GM19099 (cell line): ENCODE measurements around the gene FXYD2.

ENCODE experiments used
- POLR2A ChIP-seq: IDR thresholded peaks from 3 replicates; pipeline ENCODE4 v1.6.1; 2011; ENCODE audit warnings: low read depth; ENCODE audit not compliant: insufficient read length; ENCODE audit errors: extremely low read depth

Gene FXYD2

DNA sequence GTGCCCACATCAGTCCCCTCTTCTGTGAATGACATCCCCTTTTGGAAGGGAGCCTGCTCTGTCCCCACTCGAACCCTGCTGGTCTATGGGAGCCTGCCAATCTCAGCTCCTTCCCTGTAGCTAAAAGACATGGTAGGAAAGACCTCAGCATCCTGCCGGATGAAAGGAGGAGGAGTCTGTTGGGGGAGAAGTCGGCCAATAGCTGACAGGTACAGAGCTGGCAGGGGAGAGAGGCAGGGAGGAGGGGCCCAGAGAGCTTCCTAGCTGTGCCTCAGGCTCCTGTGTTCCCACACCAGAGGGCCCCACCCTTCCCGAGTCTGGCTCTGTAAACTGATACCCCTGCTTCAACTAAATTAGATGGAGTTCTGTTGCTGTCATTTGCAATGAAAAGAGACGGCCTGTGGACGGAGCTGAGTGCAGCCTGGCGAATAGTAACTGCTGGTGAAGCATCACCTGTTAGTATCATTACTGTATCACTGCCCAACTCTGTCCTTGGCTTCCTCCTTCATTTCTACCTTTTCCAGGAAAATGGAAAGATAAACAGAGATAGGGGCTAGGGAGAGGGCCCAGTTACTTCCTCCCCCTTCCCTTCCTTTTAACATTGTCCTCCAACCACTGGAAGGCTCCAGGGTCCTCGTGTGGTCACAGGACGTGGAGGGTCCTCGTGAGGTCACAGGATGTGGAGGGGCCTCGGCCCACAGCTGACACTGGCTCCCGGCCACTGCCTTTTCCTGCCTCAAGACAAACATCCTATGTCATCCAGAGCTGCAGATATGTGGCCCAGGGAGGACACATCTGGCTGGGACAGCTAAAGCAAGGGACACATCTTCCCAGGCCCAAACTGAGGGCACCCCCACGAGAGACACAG lies 36.8 kb upstream of the FXYD2 start:
- TF ChIP-seq POLR2A = no peak

DNA sequence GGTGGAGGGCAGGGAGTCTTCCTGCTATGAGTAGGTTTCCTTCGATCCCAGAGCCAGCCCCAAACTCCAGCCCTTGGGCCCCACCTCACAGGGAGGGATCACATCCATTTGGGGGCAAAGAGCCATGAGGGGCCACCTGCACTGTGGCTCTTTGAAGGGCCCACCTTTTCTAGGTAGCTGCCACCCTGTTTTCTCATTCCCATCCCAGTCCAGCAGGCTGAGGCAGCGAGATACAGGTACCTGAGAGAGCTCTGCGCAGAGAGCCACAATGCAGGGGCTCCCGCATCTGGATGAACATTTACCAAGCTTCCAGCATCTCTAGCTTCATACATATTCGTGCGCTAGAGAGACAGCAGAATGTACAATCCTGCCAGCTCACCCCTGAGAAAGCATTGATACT lies 35.6 kb upstream of the FXYD2 start:
- no peak for TF ChIP-seq POLR2A

- TF ChIP-seq POLR2A = no peak
Observed at GRCh38 chr11:117859488-117860112, 35.1 kb upstream of the FXYD2 start.

DNA sequence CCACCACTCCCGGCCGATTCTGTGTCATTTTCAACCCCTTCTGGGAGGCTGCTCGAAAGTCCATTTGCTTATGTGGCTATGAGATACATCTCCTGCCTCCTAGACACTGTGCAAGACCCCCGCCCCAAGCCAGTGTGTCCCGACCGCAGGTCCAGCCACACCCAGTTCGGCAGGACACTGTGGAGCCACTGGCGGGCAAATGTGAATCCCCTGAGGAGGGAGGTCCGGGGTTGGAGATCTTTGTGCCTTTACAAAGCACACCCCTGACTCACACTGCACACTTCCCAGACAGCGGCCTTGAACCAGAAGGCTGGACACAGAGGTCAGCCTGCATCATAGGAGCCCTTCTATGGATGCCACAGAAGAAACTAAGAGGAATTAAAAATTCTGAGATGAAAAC lies 34.5 kb upstream of the FXYD2 start:
- no peak for TF ChIP-seq POLR2A

DNA sequence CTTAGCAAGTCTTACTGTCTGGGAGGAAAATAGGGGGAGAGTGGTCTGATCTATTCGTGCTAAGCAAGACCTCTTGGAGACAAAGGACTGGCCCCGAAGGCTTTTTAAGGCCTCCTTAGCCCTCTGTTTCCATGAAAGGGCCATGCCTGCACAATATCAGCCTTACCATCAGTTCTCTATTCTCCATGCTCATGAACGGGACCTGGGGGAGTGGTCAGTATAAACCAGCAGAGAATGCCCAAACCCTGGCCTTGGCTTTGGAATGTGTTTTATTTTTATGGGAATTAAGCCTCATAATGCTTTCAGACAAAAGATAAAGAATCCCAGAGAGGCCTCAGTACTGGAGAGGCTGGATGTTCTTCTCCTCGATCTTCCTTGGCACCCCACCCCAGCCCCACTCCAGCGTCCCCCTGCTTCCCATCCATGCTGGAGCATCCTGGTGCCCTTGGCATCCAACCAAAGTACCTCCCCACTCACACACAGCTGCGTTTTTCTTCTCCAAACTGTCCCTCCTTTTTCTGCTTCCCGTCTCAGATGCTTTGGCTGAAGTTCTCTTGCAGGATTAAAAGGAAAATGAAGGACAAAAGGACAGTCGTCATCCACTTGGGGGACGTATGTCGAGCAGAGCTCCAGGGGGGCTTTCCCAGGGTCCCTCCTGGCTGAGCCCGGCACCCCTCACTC lies 33.3 kb upstream of the FXYD2 start:
- no peak for TF ChIP-seq POLR2A

DNA sequence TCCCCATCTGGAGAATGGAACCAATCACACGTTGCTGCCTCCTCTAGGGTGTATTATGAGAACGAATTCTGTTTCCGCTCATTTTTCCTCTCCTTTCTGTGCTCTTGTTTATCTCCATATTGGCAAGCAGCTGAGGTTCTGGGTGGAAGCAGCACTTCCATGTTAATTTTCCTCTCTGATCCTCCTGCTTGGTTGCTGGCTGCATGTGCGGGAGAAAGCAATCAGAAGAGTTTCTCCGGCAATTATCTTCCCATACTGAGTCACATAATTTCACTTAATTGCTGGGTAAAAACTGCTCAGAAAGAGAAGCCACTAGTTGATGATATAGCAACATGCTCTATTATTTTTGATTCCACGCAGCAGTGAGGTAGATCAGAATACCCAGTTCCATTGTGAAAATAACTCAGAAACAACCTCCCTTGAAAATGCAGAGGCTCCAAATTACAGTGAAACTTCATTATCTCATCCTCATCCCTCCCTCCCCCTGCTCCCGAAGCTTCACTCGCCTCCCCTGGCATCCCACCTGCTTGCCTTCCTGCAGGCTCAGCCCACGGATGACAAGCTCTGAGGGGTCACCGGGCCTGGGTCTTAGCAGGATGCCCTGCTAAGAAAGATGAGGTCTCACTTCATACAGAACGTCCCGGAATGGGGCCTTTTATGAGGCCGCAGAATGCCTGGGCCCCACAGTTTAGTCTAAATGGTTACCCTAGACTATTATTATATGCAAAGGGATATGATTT lies 31.5 kb upstream of the FXYD2 start:
- no peak for TF ChIP-seq POLR2A

DNA sequence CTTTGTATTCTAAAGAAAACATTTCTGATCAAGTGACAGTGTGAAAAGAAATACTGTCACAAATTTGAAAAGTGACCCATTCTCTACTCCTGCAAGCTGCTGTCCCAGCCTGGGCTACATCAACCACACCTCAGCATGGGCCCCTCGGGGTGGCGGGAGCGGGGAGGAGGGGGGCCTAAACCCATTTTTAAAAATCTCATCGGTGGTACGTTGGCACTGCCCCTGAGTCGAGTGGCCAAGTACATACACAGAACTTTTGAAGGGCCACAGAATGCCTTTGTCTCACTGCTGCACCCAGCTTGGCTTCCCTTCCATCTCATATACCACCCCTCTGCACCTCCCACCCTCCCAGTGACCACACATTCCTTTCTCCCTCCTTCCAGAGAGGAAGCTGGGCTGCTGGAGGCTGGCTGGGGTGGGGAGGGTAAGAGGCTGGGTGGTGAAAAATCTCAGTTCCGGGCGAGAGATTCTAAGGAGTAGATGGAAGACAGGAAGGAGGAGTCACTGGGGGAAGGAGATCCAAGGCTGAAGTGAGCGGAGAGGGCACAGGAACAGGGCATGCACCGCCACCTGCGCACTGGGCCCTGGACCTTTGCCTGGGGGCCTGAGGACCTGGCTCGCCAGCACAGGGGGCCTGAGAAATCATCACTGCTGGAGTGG lies 30.8 kb upstream of the FXYD2 start:
- no peak for TF ChIP-seq POLR2A

GRCh38 chr11:117852309-117852708 lies 27.8 kb upstream of the FXYD2 start:
- TF ChIP-seq POLR2A = no peak

- TF ChIP-seq POLR2A = no peak
Observed at GRCh38 chr11:117851852-117852251, 27.3 kb upstream of the FXYD2 start.

GRCh38 chr11:117851106-117851505 lies 26.6 kb upstream of the FXYD2 start:
- no peak for TF ChIP-seq POLR2A

DNA sequence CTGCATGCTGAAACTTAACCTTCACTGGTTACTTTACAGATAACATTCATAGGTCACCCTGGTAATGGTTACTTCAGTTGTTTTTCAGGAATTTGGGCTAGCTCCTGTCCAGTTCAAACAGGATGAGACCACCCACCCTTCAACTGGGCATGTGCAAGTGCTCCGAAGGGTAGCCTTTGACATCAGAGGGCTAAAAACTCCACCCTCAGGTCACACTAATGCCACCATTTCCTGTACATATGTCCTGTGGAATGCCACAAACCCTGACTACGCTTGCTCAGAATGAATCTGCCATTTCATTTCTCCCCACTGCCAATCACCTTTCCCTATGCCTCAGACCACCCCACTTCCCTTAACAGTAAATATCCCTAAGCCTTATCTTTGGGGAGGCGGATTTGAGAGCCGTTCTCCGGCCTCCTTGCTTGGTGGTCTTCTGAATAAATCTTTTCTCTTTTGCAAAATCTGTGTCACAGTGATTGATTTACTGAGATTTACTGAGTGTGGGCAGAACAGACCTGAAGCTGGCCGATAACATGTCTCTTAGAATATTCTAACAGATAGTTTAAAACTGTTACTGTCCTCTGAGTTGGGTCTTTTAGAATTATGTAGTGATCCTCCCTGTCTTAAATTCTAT lies 25.4 kb upstream of the FXYD2 start:
- TF ChIP-seq POLR2A = no peak

DNA sequence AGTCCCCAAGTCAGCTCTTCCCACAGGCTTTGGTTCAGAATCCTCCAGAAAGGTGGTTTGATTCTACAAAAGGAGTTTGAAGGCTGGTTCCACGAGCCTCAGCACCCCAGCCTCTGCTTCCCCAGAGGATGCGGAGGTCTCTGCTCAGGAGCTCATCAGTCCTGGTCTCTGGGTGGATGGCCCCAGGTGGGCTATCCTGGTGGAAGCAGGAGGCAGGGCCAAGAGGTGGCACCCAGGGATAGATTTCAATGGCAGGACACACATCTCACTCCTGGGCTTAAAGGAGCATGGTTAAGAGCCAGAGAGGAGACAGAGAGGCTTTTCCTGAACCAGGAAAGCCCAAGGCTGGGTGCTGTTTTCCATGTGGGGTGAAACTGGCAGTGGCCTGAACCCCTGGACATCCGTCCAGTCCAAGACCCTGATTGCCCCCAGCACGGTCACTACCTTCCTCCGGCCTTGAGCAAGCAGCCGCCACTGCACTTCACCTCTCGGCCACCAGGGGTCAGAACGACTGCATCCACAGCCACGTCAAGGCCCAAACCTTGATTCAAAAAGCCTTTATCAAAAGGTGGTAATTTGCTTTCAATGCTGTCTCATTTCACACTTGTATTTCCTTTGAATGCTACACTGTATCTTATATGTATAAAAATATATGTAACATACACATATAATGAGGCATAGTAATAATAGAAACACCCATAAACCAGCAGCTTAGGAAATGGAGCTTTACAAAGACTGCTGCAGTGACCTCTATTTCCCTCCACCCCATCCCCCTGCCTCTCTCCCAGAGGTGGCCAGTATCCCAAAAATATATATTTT lies 19.3 kb upstream of the FXYD2 start:
- no peak for TF ChIP-seq POLR2A
